HG02588 (cell line): ENCODE measurements around the gene CLSTN2.

ENCODE experiments used
- ATAC-seq: cut with Tn5 transposase; IDR thresholded peaks from one replicate; pipeline ENCODE4 v1.9.1; 2021; ENCODE audit warnings: mild to moderate bottlenecking, moderate library complexity; ENCODE audit not compliant: unreplicated experiment

CLSTN2 gene

DNA sequence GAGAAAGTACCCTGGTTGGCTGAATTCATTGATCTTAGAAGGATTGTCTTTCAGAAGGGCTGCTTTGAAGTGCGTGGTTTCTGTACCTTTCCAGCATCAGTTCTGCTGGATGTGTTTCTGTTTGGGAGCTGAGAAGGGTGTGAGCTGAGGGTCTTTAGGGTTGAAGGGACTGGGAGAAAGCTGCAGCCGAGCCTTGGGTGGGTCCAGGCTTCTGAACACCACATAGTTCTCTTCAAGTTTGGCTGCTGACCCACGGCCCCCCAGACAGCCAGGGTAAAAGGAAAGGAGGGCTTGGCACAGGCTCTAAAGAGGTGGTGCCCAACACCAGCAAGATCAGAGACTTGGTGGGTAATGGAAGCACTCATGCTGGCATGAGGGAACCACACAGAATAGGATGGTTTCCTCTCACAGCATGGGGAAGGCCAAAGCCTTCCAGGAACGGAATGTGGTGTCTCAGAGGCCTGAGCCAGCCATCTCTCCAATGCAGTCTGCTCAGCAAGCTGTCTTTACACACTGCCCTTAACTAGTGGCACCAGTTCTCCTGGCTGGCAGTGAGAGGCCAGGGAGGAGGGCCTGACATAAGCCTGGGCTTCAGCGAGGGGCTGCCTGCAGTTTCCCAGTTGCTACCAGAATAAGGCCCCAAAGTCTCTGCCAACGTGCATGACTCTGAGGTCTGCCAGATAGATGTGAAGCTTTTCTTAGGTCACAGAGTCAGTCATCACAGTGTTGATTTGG lies 503.9 kb downstream of the CLSTN2 start:
- ATAC-seq: no peak

DNA sequence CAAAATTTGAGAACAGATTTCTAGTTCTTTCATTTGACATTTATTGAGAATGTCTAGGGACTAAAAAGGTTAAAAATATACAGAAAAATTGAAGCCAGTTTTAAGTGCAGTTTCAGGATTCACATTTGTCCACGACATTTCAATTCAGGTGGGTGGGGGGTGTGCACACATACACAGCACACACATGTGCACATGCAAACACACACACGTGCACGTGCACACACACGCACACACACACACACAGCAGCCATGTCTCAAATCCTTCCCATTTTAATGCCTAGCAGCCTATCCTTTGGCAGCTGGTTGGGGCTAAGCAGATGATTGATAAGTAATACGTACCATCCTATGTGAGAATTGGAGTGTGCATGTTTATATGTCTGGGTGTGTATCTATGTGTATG lies 504.5 kb downstream of the CLSTN2 start:
- ATAC-seq: no peak

DNA sequence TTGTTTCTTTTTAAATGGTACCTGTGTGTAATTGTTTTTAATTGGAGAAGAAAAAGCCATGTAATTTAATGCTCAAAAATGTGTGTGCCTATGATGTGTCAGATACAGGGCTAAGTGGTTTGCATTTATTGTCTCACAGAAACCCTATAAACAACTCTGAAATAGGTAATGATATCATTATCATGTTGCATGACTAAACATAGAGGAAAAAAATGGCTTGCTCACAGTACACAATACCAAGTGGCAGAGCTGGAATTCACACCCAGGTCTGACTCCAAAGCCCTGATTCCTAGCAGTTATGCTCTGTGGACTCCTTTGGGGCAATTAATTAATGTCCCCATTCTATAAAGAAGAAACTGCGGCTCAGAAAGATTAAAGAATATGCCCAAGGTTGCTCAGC lies 505.5 kb downstream of the CLSTN2 start:
- no peak for ATAC-seq

DNA sequence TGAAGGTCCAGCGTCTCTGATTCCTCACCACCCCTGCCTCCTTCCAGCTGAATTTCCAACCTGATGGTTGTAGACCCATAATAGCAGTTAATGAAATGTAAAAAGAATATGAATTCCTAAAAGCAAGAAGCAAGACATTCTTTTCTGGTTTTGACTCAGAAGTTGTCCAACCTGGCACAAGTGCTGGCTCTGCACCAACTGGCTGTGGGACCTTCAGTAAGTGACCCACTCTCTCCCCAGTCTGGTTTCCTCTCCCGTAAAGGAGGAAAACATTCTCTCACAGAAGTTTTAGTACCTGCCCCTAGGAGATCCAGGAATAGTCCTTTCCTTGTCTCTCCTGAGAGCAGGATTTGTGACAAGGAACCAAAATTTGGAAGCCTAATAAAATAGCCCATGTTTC lies 506.0 kb downstream of the CLSTN2 start:
- ATAC-seq: no peak

DNA sequence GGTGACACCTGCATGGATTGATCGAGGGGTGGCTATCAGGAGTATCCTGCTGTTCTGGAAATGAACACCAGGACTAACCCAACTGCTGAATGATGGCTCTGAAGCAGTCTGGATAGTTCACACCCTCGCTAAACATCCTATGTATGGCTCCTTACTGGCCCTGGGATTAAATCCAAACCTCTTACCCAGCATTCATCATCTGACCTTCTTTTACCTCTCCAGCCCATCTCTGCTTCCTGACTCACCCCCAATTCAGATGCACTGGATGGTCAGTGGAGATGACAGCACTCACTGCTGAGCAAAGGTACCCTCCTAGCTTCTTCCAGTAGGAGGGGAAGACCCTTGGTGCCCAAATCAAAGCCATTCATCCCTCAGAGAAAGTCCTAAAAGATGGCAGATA lies 507.6 kb downstream of the CLSTN2 start:
- no peak for ATAC-seq

DNA sequence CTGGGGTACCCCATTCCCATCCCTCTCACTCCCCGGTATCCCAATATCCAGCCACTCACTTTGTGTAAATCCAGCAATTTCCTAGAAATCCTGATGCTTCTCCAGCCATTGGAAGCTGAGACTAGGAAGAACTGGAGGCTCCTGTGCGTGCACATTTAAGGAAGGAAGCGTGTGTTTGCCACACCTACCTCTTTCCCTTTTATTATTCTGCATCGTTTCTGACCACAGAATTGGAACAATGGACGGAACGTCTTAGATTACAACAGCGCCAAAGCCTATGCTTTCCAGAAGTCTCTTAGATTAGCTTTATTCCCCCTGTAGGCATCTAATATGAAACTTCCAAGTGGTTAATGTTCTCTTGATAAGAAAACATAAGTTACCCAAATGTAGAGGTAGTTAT lies 508.1 kb downstream of the CLSTN2 start:
- ATAC-seq: no peak

DNA sequence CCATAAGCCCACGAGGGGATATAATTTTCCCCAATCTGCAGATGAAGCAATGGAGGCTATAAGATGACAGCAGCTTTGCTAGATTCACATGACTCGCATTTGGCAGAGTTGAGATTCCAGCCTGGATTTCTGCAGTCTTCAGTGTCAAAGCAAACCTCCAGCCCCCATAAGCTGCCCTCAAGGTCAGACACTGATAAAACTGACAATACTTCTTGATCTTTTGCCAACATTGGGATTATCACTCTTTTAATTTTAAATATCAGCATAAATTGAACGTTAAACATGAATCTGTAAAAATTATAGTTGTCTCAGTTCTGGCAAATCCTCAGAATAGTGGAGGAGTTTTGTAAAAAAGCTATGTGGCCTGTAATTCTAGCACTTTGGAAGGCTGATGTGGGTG lies 508.8 kb downstream of the CLSTN2 start:
- ATAC-seq: no peak

DNA sequence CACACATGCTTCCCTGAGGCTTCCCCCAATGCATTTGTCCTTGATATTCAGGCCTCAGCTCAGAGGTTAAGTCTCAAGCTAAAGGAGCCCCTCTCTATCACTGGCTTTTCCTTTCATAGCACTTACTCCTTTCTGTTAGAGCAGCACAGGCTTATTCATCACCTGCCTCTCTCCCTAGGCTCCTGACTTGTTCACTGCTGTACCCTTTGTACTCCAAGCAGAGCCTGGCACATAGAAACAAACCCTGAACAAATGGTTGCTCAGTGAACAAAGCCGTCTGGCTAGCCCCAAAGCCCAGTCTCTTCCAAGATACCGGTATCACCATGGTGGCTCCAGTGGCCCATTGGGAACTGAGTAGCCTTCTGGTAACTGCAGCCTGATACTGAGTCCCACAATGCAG lies 511.7 kb downstream of the CLSTN2 start:
- no peak for ATAC-seq

DNA sequence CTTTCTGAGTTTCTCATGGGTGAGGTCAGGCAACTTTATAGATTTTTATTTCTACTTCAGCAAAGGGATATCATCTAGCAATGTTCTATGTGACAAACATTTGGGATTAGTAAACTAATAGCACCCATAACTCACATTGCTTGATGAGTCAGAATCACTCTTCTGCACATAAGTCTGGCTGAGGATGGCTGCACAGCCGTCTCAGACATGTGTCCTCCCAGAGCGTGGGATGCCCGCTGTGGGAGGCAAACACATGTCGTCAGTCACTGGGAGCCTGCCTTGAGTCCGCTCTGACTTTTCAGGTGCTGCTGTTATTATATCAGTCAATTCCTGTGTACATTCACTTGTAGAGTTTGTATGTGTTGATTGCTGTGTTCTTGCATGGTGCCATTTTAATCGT lies 512.2 kb downstream of the CLSTN2 start:
- no peak for ATAC-seq

DNA sequence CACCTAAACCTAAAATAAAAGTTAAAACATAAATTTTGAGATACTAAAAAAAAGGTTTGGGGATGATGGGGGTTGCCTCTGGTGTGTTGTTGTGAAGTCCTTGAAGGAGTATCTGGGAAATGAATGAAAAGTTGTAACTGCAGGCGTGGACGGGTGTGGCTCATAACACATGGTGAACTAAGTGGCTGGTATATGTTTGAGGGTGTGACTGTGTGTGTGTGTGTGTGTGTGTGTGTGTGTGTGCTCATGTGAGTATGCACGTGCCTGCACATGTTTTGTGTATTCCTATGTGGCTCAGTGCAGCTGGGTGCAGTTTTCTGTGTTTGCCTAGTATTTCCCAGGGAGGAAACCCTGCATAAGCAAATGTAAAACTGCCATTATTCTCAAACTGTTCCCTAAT lies 513.0 kb downstream of the CLSTN2 start:
- ATAC-seq: no peak

DNA sequence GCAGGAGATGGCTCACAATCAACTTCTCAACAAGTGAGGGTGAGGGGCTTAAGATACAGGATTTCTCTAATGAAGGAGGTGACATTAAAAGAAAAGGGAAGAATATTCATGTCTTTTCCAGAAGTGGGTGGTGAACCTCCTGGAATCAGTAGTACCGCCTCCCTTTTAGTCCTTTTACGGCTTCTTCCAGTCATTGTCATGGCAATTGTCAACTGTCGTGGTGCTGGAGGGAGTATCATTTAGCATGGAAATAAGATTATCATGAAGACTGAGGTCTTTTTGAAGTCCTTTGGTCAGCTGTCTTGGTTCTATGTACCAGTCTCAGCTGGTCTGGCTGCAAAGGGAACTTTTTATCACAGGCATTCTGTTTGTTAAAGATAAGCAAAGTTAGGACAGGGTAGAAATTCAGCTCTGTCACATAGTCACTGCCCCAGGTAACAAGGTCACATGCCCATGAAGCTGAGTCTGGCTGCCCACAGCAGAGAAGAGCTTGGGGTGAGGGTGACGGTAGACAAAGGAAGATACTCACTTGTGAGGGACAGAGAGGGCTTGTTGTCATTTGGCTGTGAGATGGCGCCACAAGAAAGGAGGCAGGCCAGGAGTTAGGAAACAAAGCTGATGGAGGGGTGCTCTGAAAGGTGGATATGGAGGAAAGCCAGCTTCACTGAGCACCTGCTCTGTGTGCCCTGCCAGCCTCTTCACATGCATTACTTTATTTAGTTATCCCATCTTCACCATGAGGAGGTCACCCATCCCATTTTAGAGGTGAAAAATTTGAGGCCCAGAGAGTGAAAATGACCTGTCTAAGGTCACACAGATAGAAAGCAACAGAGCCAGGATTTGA lies 514.6 kb downstream of the CLSTN2 start:
- ATAC-seq: no peak

DNA sequence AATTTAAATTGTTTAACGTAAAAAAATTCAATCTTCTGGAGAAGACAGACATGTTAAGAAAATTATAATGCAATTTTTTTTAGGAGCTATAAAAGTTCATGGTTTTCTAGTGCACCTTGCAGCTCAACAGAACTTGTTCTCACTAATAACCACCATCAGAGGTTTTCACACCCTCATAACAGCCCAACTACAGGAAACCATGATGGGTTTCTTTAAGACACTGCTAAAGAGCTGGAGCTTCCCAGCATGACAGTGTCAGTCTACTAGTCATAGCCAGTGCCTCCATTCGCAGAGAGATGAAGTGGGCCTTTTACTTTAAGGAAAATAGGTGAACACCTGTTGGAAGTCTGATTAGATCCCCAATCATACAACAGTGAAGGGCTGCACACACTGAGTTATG lies 518.8 kb downstream of the CLSTN2 start:
- no peak for ATAC-seq

DNA sequence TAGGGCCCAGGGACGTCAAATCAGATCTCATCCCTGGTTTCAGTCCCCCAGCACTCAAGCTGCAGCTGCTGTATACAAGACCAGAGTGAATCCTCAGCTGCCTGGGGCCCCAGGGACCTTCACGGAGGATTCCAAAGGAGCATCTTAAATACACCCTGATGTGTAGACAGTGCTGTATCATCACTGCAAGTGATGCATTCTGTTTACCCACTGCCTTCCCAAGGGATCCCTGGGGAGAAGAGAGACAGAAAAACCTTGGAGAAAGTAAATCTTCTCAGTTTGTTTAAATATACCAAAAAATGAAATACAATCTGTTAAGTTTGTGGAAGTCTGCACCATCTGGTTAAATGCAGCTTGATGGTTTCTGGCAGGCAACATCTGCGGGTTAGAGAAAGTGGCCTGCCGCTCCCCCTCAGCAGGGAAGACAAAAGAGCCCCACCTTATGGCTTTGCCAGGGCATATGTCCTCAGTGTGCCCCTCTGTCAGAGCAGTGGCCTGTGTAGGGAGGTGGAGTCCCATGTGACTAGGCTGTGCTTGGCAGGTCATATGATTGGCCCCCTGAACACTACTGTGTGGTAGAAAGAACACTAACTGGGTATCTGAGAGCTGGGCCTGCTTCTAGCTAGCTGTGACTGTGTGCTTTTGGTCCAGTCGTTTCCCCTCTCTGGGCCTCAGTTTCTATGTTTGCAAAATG lies 520.7 kb downstream of the CLSTN2 start:
- ATAC-seq: no peak

DNA sequence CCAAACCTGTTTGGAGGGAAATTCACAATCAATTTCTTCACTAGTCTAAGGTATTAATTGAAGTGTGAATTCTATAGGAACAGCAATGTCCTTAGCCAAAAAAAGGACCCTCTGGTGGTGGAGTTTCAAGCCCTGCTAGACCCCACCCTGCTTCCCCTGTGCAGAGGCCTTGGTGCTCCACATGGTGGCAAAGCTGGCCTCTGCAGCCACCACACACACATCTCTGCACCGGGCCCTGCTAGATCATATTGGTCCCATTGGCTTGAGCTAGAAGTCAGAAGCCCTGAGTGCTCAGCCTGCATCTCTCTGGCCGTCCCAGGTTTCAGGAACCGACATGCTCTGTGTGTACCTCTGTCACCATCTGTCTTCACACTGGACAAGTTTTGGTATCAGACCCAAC lies 522.0 kb downstream of the CLSTN2 start:
- ATAC-seq: no peak

DNA sequence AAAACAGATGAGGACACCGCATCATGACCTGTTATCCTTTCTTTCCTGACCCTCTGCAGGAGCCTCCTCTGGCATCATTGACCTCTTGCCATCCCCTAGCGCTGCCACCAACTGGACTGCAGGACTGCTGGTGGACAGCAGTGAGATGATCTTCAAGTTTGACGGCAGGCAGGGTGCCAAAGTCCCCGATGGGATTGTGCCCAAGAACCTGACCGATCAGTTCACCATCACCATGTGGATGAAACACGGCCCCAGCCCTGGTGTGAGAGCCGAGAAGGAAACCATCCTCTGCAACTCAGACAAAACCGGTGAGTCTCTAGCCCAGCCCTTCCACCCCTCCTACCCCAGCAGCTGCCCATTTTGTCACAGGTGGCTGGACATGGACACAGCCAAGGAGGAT lies 524.5 kb downstream of the CLSTN2 start:
- ATAC-seq: no peak

DNA sequence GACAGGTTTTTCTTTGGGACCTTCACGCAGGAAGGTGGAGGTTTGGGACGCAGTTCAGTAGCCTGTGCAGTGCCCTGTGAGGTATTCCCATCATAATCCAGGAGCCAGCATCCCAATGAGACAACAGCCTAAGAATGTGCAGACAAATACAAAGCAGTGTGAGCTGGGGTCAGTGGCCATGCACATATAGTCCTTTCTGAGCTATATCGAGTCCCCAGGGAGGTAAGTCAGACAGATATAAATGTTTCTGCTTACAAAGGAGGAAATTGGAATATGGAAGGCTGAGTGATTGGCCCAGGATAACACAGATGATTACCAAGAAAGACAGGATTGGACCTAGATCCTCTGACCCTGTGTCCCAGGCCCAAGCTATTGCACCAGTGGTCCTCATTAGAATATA lies 526.3 kb downstream of the CLSTN2 start:
- ATAC-seq: no peak

DNA sequence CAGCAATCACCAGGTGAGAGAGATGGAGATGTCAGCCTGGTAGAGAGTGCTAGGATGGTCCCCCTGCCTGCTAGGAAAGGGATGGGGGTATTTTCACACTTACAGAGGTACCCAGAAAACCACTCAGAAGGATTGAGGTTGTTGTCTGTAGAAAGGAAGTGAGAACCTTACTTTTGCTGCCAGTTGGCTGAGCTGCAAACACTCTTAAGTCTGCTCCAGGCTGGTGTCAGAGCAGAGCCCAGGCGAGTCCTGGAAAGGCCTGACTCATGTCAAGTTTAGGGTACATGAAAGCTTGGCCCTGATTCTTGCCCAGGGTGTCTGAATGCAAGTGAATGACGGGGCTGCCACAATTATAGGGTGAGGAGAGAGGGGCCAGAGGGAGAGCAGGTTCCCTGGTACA lies 528.4 kb downstream of the CLSTN2 start:
- no peak for ATAC-seq

DNA sequence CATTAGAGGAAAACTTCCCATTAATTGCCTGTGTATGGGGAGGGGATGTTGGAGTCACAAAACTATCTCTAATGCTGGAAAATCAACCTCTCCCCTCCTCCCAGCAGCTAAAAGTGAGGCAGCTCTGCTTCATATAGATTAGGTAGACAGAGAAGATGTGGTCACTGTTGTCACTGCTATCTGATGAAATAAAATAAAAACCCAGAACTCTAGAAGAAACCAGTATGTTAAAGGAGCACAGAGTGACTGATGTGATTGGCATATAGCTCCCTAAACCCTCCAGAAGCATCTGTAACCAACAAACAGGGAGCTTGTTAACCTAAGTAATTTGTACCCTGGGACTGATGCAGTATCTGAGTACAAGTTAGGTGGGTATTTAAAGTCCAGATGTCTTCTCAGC lies 531.0 kb downstream of the CLSTN2 start:
- no peak for ATAC-seq

DNA sequence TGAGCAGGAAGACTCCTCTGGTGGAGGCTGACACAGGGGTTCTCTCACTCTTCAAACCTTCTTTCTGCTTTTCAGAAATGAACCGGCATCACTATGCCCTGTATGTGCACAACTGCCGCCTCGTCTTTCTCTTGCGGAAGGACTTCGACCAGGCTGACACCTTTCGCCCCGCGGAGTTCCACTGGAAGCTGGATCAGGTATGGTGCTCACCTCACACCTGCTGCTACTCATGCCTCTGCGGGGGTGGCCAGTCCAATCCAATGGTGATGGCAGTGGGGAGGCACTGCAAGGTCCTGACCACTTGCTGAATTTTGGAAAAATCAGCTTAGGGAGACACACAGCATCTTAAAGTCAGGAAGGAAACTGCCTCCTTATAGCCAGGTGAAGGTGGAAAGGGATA lies 531.5 kb downstream of the CLSTN2 start:
- ATAC-seq: no peak

DNA sequence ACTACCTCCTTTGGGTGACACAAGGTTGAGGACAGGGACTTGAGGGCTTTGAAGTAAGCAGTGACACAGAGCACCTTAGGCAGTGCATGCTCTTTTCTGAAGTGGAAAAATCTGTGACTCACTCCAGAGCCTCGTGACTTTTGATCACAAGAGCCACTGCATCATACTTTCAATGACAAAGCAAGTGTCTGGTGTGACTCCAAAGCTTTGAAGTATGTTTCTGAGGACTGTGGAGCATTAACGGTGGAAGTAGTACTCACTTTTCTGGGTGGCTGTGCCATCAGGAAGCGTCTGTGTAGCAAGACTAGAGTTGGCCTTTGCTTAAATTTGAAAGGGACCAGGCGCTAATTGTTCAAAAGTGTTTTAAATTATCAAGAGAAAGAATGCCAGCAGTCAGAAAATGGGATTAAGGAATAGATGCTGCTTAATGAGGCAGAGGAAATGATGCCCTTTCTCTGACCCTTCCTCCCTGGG lies 532.2 kb downstream of the CLSTN2 start:
- ATAC-seq: no peak

DNA sequence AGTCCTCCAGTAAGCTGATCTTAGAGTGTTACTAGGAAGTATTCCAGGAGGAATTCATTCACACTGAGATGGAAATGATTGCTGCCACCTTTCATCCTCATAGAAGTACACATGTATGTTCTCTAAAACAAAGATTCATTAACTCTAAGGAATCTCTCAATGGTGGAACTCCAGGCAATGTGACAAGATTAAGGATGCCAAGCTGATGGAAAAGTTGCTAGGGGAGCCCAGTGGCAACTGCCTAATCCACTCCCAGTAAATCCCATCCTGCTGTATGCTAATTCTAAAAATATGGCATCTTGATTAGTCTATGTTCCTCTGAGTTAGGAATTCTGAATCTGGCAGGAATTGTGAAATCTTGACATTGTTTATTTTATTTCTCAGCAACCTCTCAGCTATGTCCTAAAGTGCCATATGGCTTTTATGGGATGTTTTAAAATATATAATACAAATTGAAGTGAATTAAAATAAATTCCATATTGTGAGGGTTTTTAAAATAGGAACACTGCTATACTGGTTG lies 532.9 kb downstream of the CLSTN2 start:
- no peak for ATAC-seq

DNA sequence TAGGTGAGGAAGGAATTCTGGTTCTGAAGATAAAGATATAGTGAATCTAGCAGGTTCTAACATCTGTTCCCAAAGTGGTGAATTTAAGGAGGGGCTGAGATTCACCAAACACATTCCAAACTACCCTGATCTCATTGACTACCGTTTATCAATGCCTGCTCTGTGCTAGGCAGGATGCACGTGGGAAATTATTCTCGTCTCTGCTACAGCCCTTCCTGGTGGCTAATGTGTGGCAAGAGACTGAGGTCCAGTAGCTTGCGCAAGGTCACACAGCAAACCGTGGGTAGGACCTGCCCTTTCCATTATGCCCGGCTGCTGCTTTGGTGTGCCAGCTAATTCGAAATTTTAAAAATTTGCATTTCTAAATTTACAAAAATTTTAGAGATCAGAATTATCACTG lies 533.4 kb downstream of the CLSTN2 start:
- no peak for ATAC-seq
